SKM-1 (cell line): ENCODE results near the gene GLIS2.

Source experiments
- DNase-seq: peaks from one replicate; lab custom pipeline; 2025; ENCODE audit not compliant: unreplicated experiment; lab: John Stamatoyannopoulos, UW

GLIS2 gene

DNA sequence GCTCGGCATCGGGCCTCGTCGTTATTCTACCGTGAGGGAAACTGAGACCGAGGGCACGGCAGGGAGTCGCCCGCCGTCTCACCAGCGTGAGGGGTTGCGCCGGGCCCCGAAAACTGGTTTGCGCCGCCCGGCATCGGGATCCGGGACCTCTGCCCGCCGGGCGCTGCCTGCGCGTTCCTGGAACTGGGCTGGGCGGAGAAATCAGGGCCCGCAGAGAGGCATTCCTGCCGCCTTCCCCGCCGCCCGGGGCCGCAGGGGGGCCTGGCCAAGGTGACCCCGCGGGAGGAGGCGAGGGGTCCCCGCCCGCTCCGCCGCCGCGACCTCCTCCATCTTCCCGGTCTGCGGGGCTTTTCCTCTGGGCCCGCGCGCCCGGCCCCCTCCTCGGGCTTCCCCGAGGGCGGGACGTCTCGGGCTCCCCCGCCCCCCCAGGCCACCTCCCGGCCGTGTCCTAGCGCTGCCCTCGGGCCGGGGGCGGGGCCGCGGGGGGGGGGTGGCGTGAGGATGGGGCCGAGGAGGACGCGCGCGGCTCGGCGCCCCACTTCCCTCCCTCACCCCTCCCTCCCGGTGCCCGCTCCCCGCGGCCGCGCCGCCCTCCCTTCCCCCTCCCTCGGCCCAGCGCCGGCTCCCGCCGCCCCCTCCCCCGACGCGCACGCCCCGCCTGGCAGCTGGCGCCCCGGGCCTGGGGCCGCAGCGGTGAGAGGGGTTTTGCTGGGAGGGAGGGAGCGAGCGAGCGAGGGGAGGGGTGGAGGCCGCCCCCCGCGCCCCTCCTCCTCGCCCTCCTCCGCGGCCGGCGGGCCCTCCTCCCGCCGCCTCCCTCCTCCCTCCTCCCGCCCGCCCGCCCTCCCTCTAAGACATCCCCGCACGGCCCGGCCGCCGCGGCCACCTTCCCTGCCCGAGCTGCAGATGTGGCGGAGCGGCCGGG lies at the start of gene GLIS2:
Gene GLIS2 (plus strand): TSS at position 882 of the 922 bp plus-strand sequence. CDS start 16,214 bp downstream, outside the sequence.
- no peak for DNase-seq

- no peak for DNase-seq
Measured at GRCh38 chr16:4266372-4266771, 49.5 kb upstream of the GLIS2 start.

DNA sequence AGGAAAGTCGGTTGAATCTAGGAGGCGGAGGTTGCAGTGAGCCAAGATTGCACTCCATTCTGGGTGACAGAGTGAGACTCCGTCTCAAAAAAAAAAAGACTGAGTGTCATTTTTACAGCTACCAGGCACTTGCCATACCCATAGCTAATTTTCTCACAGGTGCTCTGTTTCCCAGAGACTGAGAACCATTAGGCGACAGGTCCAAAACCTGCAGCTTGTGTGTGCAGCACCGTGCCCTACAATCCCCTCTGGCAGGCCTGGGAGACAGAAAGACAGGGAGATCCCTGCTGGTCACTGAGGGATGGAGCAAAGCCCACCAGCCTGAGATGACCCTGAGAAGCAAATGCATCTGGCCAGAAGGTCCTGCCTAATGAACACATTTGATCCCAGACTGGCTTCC lies 45.8 kb upstream of the GLIS2 start:
- no peak for DNase-seq

GRCh38 chr16:4270595-4270994 lies 45.3 kb upstream of the GLIS2 start:
- no peak for DNase-seq

DNA sequence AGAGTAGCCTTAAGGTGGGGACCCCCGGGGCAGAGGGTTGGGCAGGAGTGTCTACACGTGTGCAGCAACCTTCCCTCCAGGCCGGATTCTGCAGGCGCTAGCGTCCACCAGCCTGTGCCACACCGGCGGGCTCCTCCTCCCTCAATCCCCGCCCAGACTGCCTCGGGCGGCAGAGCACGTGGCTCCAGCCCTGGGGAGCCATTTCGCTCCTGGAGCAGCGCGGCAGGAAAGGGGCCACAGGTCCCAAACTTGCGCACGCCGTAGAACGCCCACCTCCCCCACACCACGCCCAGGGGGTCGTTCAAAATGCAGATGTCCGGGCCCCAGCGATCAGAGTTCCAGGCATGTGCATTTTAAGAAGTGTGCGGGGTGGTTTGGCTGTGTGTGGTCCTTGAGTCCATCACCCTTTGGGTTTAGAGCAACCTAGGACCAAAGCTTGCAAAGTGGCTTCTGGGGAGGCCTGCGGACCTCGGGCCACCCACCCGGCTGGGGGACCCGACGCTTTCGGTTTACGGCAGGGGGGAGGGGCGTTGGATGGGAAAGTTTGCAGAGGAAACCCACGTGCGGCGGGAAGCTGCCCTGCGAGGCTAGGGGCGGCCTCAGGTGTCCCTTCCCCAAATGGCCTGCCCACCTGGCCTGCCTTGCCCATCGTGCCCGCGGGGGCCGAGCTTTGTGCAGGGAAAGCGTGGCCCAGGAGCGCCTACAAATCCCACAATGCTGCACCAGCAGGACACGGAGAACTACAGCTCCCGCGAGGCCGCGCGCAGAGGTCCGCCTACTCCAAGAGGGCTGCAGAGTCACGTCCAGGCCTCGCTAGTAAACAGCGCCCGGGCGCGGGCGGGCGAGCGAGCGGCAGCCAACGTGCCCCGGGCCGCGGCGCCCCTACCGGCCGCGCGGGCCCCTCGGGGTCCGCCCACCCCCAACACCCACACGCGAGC lies 44.4 kb upstream of the GLIS2 start:
- peak; percentile 78 for DNase-seq

DNA sequence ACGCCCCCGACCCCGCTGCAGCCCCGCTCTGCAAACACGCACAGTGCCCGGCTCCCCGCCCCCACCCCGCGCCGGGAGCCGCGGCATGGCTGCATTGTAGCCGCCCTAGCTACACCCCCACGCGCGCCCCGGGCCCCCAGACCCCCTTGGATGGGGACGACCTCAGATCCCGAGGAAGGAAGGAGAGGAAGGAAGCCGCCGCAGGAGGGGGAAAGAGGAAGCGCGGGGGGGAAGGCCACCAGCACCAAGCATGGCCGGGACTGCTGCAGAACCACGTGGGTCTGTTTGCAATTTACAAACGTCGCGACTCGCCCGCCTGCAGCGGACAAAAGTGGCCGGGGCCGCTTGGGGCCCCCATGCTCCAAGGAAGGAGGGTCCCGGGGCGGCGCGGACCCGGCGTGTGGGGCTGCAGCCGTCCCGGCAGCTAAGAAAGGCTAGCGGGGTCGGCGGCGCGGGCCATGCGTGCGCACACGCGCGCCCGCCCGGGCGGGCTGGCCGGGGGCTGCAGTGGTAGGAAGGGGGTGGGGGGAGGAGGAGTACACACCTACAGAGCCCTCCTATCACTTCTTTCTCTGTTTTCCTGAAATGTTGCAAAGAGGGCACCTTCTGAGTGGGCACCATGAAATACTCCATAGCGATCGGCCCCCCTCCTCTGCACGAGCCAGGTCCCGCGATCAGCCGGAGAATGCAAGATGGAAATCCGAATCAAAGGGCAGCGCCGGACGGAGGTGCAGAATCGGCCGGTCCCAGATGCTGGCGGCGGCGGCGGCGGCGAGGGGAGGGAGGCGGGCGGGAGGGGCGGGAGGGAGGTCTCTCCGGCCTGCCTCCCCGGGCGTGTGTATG lies 43.5 kb upstream of the GLIS2 start:
- no peak for DNase-seq

GRCh38 chr16:4273858-4274311 lies 42.0 kb upstream of the GLIS2 start:
- no peak for DNase-seq

- DNase-seq = no peak
Measured at GRCh38 chr16:4275861-4276260, 40.0 kb upstream of the GLIS2 start.

- no peak for DNase-seq
Measured at GRCh38 chr16:4277987-4278513, 37.8 kb upstream of the GLIS2 start.

- DNase-seq = no peak
Measured at GRCh38 chr16:4280625-4281024, 35.2 kb upstream of the GLIS2 start.

DNA sequence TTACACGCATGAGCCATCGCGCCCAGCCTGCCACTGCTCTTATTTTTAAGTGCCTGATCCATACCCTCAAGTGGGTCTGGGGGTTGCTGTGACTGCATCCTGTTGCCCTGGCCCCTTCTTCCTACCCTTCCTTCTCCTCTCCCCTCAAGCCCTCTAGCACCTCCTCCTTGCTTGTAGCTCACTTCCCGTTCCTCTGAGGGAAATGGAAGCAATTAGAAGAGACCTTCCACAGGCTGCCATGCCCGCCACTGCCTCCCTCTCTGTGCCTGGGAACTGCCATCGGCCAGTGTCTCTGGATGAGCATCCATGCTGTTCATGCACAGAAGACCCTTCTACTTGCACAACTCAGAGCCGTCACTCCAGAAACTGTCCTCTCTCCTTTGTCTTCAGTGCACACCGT lies 32.4 kb upstream of the GLIS2 start:
- DNase-seq = peak; percentile 42

GRCh38 chr16:4283939-4284338 lies 31.9 kb upstream of the GLIS2 start:
- no peak for DNase-seq

DNA sequence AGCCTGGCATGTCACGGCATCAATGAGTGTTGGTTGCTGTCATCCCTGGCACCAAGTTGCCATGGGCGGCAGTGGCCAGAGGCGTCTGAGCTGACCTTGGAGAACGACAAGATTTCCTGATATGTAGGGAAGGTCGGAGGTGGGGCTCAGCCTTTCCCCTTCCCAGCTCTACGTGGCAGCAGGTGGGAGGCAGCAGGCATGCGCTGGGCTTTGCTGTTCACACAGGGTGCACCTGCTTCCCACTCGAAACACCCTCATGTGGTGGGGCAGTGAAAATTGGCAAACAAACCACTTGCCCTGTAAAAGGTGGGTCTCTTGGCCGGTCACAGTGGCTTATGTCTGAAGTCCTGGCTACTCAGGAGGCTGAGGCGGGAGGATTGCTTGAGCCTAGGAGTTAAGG lies 30.7 kb upstream of the GLIS2 start:
- DNase-seq = no peak

DNA sequence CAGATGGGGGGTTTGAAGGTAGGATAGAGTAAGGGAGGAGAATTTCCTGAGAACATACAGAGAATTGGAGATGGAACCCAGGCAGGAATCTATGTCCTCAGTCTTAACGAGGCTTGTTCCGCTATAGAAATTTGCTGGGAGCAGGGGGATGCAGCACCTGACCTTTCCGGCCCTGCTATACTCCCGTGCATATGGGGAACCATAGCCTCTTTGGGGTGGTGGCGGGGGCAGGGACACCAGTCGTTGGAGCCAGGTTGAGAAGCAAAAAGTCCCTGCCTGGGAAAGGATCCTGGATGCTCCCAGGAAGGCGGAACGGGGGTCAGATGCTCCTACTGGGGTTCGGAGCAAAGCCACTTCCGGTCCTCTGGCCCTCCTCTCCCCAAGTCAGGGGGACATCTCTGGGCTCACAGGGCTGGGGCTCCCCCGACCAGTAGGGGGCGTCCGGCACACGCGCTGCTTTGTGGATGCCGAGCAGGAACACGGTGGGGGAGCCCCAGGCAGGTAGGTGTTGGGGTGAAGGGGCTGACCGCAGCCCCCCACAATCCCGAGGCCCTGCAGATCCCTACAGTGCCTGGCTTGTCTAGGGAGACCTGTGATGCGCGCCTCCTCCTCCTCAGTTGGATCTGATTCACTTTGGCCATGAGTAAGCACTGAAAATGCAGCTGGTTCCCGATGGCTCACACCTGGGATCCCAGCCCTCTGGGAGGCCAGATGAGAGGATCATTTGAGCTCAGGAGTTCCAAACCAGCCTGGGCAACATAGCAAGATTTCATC lies 27.5 kb upstream of the GLIS2 start:
- DNase-seq = peak; percentile 51

GRCh38 chr16:4290236-4290830 lies 25.5 kb upstream of the GLIS2 start:
- no peak for DNase-seq

DNA sequence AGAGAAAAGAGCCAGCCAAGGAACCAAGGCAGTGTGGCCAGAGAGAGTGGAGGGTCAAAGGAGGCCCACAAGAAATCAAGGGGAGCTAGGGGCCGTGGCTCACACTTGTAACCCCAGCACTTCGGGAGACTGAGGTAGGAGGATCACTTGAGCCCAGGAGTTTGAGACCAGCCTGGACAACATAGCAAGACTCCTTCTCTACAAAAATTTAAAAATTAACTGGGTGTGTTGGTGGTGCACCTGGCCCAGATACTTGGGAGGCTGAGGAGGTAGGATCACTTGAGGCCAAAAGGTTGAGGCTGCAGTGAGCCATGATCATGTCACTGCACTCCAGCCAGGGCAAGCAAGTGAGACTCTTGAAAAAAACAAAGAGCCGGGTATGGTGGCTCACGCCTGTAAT lies 24.2 kb upstream of the GLIS2 start:
- no peak for DNase-seq

DNA sequence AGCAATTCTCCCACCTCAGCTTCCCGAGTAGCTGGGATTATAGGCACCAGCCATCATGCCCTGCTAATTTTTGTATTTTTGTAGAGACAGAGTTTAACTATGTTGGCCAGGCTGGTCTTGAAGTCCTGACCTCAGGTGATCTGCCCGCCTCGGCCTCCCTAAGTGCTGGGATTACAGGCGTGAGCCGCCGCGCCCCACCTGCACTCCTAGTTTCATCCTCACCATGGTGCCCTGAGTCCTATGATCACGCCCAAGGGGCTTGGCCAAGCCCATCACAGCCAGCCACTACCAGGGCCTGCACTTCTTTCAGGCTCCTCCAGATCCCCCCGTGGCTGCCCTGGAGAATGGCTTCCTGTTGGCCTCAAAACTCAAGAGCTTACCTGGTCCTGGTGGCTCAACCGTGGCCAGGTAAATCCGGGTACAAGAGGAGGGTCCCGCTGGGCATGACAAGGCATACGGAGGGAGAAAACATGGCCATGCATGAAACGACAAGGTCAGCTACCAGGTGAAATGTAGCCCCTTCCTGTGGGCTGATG lies 22.6 kb upstream of the GLIS2 start:
- no peak for DNase-seq

- no peak for DNase-seq
Measured at GRCh38 chr16:4293822-4294457, 21.9 kb upstream of the GLIS2 start.

- DNase-seq = no peak
Measured at GRCh38 chr16:4295581-4295980, 20.3 kb upstream of the GLIS2 start.
